SU-DHL-6 (cell line): ENCODE results near the gene OR2L3.

Experiments
- EZH2phosphoT487 ChIP-seq: fragments of 200-600 bp; sonication (generic), shearing (Covaris generic); conservative IDR thresholded peaks from 2 replicates; pipeline ENCODE4 v1.6.1; 2018; ENCODE audit warnings: mild to moderate bottlenecking, antibody characterized with exemption, low read length, moderate library complexity, mixed read lengths
- TF ChIP-seq, protein P1 (sequence below): fragments of 200-600 bp; sonication (generic); IDR thresholded peaks from one replicate; pipeline ENCODE4 v1.5.1; 2017; ENCODE audit warnings: antibody characterized with exemption, mild to moderate bottlenecking, low read length, moderate library complexity; ENCODE audit not compliant: insufficient read depth, poor library complexity, severe bottlenecking

DNA sequence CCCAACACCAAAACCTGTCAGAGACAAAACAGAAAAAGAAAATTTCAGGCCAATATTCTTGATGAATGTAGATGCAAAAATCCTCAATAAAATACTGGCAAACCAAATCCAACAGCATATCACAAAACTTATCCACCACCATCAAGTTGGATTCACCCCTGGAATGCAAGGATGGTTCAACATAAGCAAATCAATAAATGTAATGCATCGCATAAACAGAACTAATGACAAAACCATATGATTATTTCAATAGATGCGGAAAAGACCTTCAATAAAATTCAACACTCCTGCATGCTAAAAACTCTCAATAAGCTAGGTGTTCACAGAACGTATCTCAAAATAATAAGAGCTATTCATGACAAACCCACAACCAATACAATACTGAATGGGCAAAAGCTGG, 37.0 kb upstream of the OR2L3 start:
- TF ChIP-seq, protein P1, sequence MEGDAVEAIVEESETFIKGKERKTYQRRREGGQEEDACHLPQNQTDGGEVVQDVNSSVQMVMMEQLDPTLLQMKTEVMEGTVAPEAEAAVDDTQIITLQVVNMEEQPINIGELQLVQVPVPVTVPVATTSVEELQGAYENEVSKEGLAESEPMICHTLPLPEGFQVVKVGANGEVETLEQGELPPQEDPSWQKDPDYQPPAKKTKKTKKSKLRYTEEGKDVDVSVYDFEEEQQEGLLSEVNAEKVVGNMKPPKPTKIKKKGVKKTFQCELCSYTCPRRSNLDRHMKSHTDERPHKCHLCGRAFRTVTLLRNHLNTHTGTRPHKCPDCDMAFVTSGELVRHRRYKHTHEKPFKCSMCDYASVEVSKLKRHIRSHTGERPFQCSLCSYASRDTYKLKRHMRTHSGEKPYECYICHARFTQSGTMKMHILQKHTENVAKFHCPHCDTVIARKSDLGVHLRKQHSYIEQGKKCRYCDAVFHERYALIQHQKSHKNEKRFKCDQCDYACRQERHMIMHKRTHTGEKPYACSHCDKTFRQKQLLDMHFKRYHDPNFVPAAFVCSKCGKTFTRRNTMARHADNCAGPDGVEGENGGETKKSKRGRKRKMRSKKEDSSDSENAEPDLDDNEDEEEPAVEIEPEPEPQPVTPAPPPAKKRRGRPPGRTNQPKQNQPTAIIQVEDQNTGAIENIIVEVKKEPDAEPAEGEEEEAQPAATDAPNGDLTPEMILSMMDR: no peak
- no peak for TF ChIP-seq EZH2phosphoT487
